ENCODE measurements around the gene SPAG16.

Gene SPAG16

DNA sequence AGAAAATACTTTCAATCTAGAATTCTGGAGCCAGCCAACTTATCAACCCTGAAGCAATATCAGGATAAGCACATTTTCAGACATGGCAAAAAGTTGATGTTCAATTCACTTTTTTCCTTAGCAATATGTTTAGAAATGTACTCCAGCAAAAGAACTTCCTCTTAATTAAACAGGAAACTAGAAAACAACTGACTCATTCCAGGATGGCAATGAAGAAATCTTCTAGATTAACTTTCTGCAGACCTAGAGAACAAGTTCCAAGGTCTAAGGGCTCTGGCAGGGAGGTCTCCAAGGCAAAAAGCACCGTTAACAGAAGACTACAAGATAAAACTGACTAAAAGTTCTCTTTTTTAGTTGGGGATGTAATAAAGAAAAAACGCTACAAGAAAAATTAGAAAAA lies 1057.4 kb downstream of the SPAG16 start:
- Histone ChIP-seq H4K20me1 (ENCODE audit: insufficient read depth, low read length) (no peaks in the 10 kb centered on the region), H3K9ac (ENCODE audit: low read length) (no peak overlapping the region), H3F3A (ENCODE audit: insufficient read depth, low read length) (no peaks in the 10 kb centered on the region), H2AFZ (ENCODE audit: low read length) (no peak overlapping the region), H3K27ac (ENCODE audit: low read depth, low read length, poor library complexity, severe bottlenecking) (no peak overlapping the region), H3K4me2 (ENCODE audit: low read length) (no peak overlapping the region), H3K4me3 (ENCODE audit: low read depth, low read length, poor library complexity, severe bottlenecking) (no peak overlapping the region), H3K36me3 (ENCODE audit: insufficient read depth, low read length) (no peaks in the 10 kb centered on the region), H3K4me1 (ENCODE audit: insufficient read depth, low read length, severe bottlenecking) (no peaks in the 10 kb centered on the region), H3K9me3 (ENCODE audit: low read length) (no peaks in the 10 kb centered on the region), H3K27me3 (ENCODE audit: insufficient read depth, low read length) (no peaks in the 10 kb centered on the region), H3K9me2 (ENCODE audit: low read depth, low read length) (no peaks in the 10 kb centered on the region), H3K79me2 (ENCODE audit: insufficient read depth, low read length) (no peaks in the 10 kb centered on the region)
- TF ChIP-seq, protein P1, sequence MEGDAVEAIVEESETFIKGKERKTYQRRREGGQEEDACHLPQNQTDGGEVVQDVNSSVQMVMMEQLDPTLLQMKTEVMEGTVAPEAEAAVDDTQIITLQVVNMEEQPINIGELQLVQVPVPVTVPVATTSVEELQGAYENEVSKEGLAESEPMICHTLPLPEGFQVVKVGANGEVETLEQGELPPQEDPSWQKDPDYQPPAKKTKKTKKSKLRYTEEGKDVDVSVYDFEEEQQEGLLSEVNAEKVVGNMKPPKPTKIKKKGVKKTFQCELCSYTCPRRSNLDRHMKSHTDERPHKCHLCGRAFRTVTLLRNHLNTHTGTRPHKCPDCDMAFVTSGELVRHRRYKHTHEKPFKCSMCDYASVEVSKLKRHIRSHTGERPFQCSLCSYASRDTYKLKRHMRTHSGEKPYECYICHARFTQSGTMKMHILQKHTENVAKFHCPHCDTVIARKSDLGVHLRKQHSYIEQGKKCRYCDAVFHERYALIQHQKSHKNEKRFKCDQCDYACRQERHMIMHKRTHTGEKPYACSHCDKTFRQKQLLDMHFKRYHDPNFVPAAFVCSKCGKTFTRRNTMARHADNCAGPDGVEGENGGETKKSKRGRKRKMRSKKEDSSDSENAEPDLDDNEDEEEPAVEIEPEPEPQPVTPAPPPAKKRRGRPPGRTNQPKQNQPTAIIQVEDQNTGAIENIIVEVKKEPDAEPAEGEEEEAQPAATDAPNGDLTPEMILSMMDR (IDR thresholded peaks at IDR 0.05; ENCODE audit: low read length): no peak
- TF ChIP-seq EZH2 (IDR thresholded peaks at IDR 0.05; ENCODE audit: borderline replicate concordance, low read length): no peak

DNA sequence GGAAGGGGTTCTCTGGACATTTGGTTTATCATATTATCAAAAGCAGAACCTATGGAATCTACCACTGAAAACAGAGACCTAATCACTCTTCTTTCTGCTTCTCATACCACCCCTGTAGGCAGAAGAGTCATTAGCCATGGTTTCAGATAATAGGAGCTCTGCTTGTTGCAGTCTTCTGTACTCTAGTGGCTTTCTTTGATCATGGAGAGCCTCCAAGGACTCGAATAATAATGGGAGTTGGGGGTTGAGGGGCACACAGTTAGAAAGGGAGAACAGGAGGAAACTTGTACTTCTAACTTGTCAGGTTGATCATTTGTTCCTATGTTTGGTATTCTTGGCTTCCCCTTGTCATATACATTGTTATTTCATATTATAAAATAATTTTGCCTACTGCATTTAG lies 1074.2 kb downstream of the SPAG16 start:
- H2AFZ ChIP-seq (ENCODE audit: low read length): no peak overlapping the region
- H3K27me3 ChIP-seq (ENCODE audit: insufficient read depth, low read length): no peaks in the 10 kb centered on the region
- H3K9ac ChIP-seq (ENCODE audit: low read length): no peak overlapping the region
- H3K9me3 ChIP-seq (ENCODE audit: low read length): no peaks in the 10 kb centered on the region
- H3F3A ChIP-seq (ENCODE audit: insufficient read depth, low read length): no peaks in the 10 kb centered on the region
- no peak overlapping the region for H3K4me2 ChIP-seq (ENCODE audit: low read length)
- no peaks in the 10 kb centered on the region for H3K79me2 ChIP-seq (ENCODE audit: insufficient read depth, low read length)
- H3K27ac ChIP-seq (ENCODE audit: low read depth, low read length, poor library complexity, severe bottlenecking): no peak overlapping the region
- no peaks in the 10 kb centered on the region for H3K9me2 ChIP-seq (ENCODE audit: low read depth, low read length)
- H3K36me3 ChIP-seq (ENCODE audit: insufficient read depth, low read length): no peaks in the 10 kb centered on the region
- H3K4me1 ChIP-seq (ENCODE audit: insufficient read depth, low read length, severe bottlenecking): no peaks in the 10 kb centered on the region
- no peak overlapping the region for H3K4me3 ChIP-seq (ENCODE audit: low read depth, low read length, poor library complexity, severe bottlenecking)
- H4K20me1 ChIP-seq (ENCODE audit: insufficient read depth, low read length): no peaks in the 10 kb centered on the region
- TF ChIP-seq, protein P1 (IDR thresholded peaks at IDR 0.05; ENCODE audit: low read length): no peak
- TF ChIP-seq EZH2 (IDR thresholded peaks at IDR 0.05; ENCODE audit: borderline replicate concordance, low read length): no peak

DNA sequence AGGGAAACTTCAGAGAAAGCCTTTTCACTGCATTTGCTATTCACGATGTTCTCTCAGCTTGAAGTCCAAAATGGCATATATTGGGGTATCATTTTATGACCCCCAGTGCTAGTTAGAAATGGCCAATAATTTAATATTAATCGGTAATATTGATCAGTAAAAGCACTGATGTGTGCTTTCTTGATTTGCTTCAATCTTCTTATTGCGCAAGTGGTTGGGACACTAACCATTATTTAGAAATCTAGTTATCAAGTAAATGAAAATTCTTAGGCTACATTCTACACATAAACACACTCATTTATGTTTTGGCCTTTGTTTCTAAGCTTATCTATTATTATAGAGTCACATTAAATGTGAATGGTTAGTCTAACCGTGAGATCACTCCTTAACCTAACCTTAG lies 1076.9 kb downstream of the SPAG16 start:
- no peak overlapping the region for H3K9ac ChIP-seq (ENCODE audit: low read length)
- TF ChIP-seq EZH2 (IDR thresholded peaks at IDR 0.05; ENCODE audit: borderline replicate concordance, low read length): no peak
- TF ChIP-seq, protein P1 (IDR thresholded peaks at IDR 0.05; ENCODE audit: low read length): no peak
- no peaks in the 10 kb centered on the region for H3K4me1 ChIP-seq (ENCODE audit: insufficient read depth, low read length, severe bottlenecking)
- no peaks in the 10 kb centered on the region for H3K9me3 ChIP-seq (ENCODE audit: low read length)
- H3K9me2 ChIP-seq (ENCODE audit: low read depth, low read length): no peaks in the 10 kb centered on the region
- no peak overlapping the region for H2AFZ ChIP-seq (ENCODE audit: low read length)
- no peak overlapping the region for H3K27ac ChIP-seq (ENCODE audit: low read depth, low read length, poor library complexity, severe bottlenecking)
- H3K79me2 ChIP-seq (ENCODE audit: insufficient read depth, low read length): no peaks in the 10 kb centered on the region
- H3K4me2 ChIP-seq (ENCODE audit: low read length): no peak overlapping the region
- no peaks in the 10 kb centered on the region for H4K20me1 ChIP-seq (ENCODE audit: insufficient read depth, low read length)
- H3K36me3 ChIP-seq (ENCODE audit: insufficient read depth, low read length): no peaks in the 10 kb centered on the region
- H3K4me3 ChIP-seq (ENCODE audit: low read depth, low read length, poor library complexity, severe bottlenecking): no peak overlapping the region
- no peaks in the 10 kb centered on the region for H3K27me3 ChIP-seq (ENCODE audit: insufficient read depth, low read length)
- no peaks in the 10 kb centered on the region for H3F3A ChIP-seq (ENCODE audit: insufficient read depth, low read length)

Data from OCI-LY1 (cell line).